Skeletal muscle cell (primary cell): ENCODE data around the gene COPS9.

Experiments
- DNase-seq: peaks from one replicate; pipeline ENCODE4 v3.0.0-alpha.2; 2010; ENCODE audit warnings: low read depth
- H3K4me3 ChIP-seq: 2 replicates; pipeline ENCODE4 v1.5.1; 2011; ENCODE audit warnings: low read depth, mild to moderate bottlenecking, control low read depth, low read length, moderate library complexity

Gene COPS9

DNA sequence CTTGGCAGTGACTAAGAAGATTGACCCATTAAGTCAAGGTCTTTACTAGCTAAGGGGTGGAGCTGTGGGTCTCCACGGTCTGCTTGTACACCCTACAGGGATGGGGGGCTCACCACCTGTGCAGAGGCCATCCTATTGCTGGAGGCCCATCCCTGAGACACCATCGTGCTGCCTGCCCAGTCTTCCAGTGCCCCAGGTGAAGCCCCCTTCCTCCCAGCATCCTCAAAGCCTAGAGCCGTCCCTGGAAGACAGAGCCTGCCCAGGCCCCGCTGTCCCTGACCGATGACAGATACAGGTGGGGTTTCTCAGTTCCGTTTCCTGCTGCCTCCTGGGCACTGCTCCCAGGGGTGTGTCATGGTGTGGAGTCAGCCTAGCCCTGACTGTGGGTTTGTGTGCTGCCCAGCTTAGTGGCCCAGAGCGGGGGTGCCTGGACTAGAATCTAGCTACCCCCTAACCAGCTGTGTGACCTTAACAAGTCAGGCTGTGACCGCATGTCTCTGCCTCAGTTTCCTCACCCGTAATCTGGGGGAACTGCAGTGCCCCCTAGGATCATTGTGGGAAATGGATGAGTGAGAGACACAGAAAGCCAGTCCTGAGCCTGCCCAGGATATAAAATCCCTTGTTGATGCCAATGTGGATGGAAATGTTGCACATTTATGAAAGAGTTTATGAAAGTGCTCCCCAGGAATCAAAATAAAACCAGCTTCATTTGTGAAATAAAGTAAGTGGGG lies 2.3 kb upstream of the COPS9 start:
- H3K4me3 ChIP-seq: no peak overlapping the region
- DNase-seq: no peak

DNA sequence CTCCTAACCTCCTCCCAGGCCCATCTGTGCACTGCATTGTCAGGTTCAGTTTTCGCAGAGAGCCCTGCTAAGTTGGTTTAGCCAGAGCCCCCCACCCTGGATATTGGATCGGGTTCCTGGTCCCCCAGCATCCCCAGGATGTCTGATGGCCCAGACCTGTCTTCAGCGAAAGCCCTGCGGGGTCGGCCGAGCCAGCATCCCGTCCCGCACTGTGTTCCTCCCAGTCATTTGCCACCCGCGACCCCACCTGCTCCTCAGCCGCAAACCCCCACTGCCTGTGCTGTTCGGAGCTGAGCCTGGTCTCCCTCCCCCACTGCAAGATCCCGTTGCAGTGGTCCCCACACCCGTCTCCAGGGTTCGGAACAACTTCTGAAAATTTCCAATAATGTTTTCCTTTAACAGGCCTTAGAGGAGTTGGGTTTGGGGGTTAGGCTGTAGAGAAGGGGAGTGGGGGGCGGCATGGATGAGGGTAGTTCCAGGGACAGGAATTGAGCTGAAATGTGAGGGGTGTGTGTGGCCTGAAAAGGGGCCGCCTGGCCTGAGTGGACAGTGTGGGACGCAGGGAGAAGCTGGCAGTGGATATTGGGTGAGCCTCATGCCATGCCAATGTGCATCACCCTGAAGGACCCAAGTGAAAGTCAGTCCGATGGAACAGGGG lies 1.6 kb upstream of the COPS9 start:
- H3K4me3 ChIP-seq: no peak overlapping the region
- DNase-seq: no peak

GRCh38 chr2:240136671-240137292 lies 677 bp upstream of the COPS9 start:
- no peak for DNase-seq
- peak overlapping the region; percentile 90 for H3K4me3 ChIP-seq

GRCh38 chr2:240135706-240136012 lies 446 bp downstream of the COPS9 start:
- peak overlapping the region; percentile 90 for H3K4me3 ChIP-seq
- no peak for DNase-seq

DNA sequence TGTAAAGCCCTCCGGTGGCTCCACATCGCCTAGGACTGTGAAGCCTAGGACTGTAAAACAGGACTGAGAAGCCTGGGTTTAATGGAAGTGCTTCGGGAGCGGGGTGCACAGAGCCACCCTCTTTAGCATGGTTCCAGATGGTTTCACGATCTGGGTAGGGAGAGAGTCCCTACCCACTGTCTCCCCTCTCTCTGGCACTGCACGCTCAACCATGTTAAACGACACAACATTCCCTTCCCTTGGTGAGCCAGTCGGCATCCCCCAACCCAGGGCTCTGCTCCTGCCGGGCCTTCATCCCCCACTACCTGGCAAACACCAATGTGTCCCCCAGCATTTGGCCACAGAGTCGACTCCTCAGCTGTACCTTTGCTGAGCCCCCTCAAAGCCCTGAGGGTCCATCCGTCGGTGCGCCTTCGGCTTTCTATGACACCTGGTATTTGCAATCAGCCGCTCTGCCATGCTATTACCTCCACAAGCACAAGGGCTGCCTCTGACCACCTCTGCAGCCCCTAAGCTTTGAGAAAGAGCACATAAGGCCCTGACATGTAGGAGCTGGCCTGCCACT lies 1.1 kb downstream of the COPS9 start:
- DNase-seq: no peak

GRCh38 chr2:240134466-240134865 lies 1.6 kb downstream of the COPS9 start:
- no peak overlapping the region for H3K4me3 ChIP-seq
- DNase-seq: no peak

More for the DNA sequence above, 1.1 kb downstream of the COPS9 start:
- H3K4me3 ChIP-seq: peak overlapping the region; percentile 90

- H3K4me3 ChIP-seq: no peak overlapping the region
- no peak for DNase-seq
These were observed 2.7 kb downstream of the COPS9 start for GRCh38 chr2:240133401-240133800.

DNA sequence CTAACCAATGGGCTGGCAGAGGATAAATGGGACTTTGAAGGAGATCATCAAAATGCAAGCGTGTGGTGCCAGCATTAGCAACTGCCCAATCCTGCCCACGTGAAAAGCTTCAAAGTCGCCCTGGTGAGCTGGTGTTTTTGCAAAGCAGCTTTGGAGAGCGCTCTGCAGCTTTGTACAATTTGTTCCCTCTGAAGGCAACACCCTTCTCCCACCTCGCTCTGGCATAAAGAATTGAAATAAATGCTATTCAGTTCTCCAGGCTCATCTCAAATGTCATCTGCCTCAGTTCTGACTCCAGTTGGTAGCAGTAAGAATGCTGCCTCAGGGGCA lies 3.5 kb downstream of the COPS9 start:
- DNase-seq: no peak
- H3K4me3 ChIP-seq: no peak overlapping the region

DNA sequence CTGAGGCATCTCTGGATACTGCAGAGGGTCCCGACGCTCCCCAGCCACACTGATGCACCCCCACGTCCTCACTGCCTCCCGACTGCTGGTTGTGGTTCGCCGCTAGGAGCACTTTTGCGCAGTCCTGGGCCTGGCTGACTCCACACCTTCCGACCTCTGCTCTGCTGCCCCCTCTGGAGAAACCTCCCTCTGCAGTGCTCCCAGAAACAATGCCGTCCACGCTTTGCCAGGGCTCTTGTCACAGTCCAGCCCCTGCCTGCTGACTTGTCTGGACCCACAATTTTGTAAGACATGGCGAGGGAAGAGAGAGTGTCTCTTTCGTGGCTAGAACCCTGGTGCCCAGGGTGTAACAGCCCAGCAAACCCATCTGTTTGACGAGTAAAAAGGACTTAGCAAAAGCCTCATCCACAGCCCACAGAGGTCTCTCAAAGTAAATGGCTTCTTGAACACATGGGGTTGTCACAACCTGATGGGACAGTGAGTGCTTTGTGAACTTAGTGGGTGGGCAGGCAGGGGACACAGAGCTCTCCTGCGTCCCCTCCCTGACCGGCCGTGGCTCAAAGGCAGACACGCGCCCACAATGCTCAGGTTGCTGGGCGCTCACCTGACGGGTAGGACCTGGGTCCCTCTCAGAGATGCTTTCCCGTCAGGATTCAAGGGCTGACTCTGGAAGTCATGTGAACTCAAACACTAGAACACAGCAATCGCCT lies 4.0 kb downstream of the COPS9 start:
- no peak overlapping the region for H3K4me3 ChIP-seq
- DNase-seq: no peak

GRCh38 chr2:240131296-240131695 lies 4.8 kb downstream of the COPS9 start:
- no peak overlapping the region for H3K4me3 ChIP-seq
- no peak for DNase-seq

DNA sequence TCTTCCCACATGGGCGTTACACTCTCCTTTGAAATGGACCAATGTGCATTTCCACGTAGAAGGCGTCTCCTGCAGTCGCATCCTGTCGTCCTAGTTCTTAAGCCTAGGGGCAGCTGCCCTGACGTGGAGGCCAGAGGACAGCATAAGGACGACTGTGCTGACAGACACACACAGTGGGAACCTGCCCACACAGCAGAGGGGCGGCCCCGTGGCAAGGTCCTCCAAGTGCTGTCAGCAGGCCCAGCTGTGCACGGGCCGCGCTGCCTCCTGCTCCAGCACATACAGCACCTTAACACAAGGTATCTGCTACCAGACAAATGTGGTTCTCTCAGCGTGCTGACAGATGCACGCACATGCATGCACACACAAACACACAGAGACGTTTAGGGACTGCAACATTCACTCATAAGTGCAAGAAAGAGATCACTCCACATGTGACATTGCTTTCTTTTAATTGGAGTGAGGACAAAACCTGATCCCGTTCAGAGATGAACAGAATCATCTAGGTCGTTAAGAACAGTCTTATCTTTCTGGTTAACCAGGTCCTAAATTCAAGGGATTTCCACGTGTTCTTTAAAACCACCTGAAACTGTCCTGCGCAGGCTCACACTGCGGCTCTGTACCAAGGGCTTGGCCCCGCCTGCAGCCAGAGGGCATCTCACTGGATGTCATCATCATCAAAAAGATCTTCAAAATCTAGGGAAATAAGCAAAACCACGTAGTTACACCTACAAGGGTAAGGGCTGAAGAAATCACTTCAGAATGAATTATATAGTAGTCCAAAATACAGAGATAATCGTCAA lies 5.5 kb downstream of the COPS9 start:
- DNase-seq: no peak
- H3K4me3 ChIP-seq: no peak overlapping the region

GRCh38 chr2:240129731-240130392 lies 6.2 kb downstream of the COPS9 start:
- H3K4me3 ChIP-seq: no peak overlapping the region
- DNase-seq: no peak

- H3K4me3 ChIP-seq: no peak overlapping the region
- no peak for DNase-seq
These were observed 6.8 kb downstream of the COPS9 start for GRCh38 chr2:240129311-240129710.

GRCh38 chr2:240128608-240129145 lies 7.4 kb downstream of the COPS9 start:
- DNase-seq: no peak
- no peak overlapping the region for H3K4me3 ChIP-seq

- H3K4me3 ChIP-seq: no peak overlapping the region
- DNase-seq: no peak
These were observed 8.0 kb downstream of the COPS9 start for GRCh38 chr2:240127911-240128607.

DNA sequence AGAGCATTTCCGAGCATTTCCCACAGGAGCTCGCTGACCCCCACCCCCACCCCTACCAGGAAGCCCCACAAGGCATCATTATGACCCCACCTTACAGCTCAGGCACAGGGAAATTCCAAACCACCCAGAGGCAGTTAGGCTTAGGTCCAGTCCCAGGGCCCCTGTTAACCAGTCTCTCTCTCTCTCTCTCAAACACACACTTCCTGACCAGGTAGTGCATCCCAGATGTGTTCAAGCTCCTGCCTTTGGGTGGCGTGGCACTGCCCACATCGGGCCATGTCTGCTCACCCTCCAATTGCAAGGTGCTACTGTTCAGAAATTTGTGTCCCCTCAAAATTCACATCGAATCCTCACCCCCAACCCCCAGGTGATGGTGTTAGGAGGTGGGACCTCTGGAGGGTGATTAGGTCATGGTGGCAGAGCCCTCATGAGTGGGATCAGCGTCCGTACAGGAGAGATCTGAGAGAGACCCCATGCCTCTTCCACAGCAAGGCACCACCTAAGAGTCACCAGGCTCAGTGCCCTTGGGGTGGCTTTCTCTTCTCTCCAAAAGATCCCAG lies 8.8 kb downstream of the COPS9 start:
- no peak for DNase-seq
- no peak overlapping the region for H3K4me3 ChIP-seq

DNA sequence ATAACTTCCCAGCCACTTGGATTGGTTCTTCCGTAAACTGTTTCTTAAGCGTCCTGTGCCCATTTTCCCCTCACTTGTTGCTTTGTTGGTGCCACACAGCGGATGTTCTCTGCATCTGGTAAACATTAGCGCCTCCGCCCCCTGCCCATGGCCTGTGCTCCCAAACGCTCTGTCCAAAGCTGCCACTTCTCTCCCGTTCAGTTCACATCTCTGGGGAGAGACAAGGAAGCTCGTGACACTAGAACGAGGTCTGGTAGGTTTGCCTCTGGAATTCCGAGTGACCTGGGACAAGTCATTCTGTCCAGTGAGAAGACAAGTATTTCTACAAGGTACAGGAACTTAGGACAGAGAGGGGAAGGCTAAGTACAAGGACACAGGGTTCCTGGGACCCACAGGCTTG lies 9.4 kb downstream of the COPS9 start:
- H3K4me3 ChIP-seq: no peak overlapping the region
- no peak for DNase-seq

DNA sequence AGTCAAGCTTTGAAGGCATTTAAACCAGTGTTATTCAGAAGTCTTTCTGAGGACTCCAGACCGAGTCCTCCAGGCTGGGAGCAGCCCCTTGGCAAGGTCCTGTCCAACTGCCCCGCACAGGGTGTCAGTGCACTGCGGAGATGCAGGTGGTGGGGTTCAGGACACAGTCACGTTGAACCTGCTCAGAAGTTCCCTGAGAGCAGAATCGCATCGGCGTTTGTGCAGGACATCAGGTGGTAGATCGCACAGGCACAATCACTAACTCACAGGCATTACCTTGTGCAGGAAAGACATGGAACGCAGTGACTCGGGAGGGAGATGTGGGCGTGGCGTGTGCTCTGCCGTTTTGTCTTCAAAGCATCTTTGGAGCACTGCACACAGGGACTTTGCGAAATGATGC lies 10.4 kb downstream of the COPS9 start:
- DNase-seq: no peak
- no peak overlapping the region for H3K4me3 ChIP-seq
